Suppressor macrophage treated with lipopolysaccharide for 4 hours (primary cell): ENCODE results near the gene TMEFF2.

Source experiments
- DNase-seq: peaks from one replicate; pipeline ENCODE4 v3.0.0-alpha.2; 2020

Gene TMEFF2

DNA sequence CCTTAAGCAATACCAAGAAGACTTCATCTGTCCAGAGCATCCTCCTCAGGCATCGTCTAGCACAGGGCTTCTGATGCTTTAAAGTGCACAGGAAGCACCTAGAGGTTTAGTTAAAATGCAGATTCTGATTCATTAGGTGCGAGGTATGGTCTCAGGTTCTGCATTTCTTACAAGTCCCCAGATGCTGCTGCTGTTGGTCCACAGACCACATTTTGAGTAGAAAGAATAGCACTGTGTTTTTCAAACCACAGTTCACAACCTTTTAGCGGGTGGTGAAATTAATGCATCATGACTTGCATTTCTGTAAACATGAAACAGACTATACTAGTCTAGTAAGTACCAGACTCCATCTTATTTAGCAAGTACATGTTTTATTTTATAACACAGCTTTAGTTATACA is 134.6 kb downstream of the TMEFF2 start:
- no peak for DNase-seq

DNA sequence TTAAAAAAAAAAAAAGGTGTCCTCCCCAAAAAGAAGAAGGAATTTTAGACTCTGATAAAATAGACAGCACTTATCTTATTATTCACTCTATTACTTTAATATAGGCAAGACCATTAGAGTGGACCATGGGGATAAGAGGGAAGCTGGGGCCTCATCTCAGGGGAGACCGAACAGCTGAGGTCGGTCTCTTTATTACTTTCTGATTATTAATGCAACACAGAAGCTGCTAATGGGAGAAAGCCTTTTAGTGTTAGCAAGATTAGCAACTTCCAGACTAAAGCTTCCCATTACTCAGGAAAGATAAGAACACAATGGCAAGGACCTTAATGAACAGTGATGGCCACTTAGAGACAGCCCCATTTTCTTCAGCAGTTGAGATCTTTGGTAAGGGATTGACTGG is 135.5 kb downstream of the TMEFF2 start:
- no peak for DNase-seq

DNA sequence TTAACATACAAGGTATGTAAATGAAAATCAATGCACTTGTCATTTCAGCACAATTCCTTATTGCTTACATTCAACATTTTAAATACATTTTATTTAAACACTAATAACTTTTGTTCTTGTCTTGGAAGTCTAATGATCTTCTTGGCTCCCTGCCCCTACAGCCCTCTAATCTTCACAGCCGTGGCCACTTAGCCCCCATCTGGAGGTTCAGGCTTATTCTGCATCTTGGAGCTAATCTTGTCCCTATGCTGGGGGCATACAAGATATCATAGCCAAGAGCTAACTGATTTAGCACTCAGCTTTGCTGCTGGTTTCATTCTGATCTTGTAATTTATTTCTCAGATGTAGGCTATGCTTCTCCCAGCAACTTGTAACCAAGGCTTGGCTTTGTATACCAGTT is 140.8 kb downstream of the TMEFF2 start:
- DNase-seq, result no peak

- no peak for DNase-seq
Observed at GRCh38 chr2:192051533-192051932, 143.2 kb downstream of the TMEFF2 start.

- no peak for DNase-seq
Observed at GRCh38 chr2:192049362-192049761, 145.4 kb downstream of the TMEFF2 start.

DNA sequence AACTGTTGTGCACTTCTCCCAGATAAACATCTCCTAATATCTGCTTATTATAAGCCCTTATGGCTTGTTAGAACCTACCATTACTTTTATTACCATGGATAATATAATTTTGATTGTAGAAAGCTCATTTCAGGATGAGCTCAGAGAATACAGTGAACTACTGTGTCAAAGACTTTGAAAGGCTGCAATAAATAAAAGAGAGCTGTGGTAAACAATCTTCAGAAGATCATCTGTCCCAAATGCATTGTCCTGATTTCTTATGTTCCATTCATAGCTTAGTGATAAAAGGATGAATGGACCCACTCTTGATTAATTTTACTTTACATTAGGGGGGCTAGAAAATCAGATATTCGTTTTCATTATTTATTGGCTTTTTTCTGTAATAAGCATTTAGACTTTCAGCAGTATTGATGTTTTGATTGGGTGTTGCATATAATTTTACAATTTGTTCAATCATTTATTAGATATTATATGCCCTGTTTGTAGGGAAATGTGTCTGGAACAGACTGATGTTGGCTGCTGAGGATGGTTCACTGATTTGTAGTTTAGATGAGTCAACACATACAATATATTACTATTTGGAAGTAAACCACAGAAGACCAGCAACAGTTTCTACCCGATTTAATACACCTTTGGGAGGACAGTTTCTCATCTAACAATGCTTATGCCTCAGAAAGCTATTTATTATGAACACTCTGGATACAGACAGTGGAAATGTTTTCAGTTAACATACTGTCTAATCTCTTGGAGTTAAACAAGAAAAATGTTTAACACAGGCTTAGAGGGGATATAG is 147.2 kb downstream of the TMEFF2 start:
- no peak for DNase-seq

GRCh38 chr2:192044496-192044895 is 150.2 kb downstream of the TMEFF2 start:
- DNase-seq, result no peak

DNA sequence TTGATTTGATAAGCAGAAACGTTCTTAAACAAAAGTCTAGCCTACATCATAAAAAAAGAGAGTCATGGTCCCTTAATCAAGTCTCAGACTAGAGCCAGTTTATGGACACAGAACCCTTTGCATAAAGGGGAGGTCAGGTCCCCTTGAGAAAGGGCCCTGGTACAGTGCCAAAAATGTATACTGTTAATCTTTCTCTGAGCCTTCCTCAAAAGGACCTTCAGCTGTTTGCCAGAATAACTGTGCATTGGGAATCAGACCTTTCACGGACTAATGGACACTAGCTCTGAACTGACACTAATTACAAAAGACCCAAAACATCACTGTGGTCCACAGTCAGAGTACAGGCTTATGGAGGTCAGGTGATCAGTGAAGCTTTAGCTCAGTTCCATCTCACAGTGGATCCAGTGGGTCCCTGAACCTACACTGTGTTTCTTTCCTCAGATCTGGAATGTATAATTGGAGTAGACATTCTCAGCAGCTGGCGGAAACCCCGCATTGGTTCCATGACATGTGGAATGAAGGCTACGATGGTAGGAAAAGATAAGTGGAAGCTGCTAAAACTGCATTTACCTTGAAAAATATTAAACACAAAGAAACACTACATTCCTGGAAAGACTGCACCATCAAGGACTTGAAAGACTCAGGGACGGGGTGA is 151.4 kb downstream of the TMEFF2 start:
- no peak for DNase-seq

- no peak for DNase-seq
Observed at GRCh38 chr2:192042126-192042525, 152.6 kb downstream of the TMEFF2 start.

DNA sequence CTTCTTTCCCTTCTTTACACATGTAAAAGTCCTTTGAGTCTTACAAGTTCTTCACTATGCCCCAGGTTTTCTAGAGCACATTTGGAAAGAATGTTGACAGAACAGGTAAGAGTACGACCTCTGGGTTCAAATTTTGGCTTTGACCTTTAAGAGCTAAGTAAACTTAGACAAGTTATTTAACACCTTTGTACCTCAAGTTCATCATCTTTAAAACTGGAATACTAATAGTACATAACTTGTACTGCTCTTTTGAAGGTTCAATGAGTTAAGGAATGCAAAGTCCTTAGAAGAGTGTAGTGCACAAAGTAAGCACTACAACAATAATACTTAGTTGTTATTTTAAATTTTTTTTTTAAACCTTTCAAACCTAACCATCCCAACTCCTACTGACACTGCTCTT is 156.6 kb downstream of the TMEFF2 start:
- no peak for DNase-seq

GRCh38 chr2:192035731-192036442 is 158.8 kb downstream of the TMEFF2 start:
- DNase-seq, result no peak

GRCh38 chr2:192030856-192031255 is 163.9 kb downstream of the TMEFF2 start:
- DNase-seq, result peak; percentile 16

DNA sequence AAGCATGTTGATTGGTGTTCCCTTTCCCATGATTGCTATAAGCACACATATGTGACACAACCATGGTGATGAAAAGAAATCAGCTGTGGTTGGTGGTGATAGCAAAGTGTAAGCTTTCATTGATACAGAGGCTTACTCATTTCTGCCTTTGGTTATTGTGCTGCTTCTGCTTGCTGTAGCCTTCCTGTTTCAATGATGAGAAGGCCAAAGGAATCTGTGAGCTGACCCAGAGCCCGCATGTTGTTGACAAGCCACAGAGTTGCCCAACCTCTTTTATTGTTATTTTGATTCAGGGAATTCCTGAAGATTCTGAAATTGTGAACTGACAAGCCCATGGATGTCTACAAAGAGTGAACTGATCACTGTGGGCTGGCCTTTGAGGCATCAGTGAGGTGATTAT is 164.4 kb downstream of the TMEFF2 start:
- DNase-seq, result peak; percentile 31

DNA sequence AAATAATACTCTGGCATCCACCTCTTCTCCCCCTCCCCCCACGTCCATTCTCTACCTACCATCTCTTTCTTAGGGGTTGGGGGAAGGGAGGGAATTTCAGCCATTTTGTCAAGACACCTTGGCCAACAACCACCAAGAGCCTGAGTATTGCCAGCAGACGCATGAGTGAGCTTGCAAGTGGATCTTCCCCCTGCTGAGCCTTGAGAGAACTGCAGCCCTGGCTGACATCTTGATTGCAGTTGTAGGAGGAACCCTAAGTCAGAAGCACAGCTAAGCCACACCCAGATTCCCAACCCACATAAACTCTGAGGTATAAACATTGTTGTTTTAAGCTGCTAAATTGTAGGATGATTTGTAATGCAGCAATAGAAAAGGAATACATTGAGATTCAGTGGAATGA is 165.6 kb downstream of the TMEFF2 start:
- no peak for DNase-seq

GRCh38 chr2:192026825-192027120 is 168.0 kb downstream of the TMEFF2 start:
- no peak for DNase-seq

- no peak for DNase-seq
Observed at GRCh38 chr2:192026059-192026824, 168.5 kb downstream of the TMEFF2 start.

GRCh38 chr2:192025637-192026036 is 169.1 kb downstream of the TMEFF2 start:
- DNase-seq, result no peak

DNA sequence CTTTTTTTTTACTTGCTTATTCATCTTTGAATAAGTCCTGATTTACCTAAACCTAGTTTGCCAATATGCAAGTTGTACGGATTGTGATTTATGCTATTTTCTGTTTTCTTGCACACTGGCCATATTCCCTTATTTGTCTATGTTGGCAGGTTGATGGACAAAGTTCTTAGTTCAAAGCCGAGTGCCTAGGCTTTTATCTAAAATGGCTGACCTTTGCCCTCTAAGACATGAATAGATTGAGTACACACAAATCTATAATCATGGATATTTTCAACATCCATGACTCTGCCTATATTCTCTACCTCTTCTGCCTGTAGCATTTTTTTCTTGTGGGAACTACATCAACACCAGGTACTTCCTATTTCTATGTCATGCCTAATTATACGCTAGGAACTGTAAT is 171.7 kb downstream of the TMEFF2 start:
- DNase-seq, result no peak

GRCh38 chr2:192017844-192018243 is 176.9 kb downstream of the TMEFF2 start:
- DNase-seq, result no peak

DNA sequence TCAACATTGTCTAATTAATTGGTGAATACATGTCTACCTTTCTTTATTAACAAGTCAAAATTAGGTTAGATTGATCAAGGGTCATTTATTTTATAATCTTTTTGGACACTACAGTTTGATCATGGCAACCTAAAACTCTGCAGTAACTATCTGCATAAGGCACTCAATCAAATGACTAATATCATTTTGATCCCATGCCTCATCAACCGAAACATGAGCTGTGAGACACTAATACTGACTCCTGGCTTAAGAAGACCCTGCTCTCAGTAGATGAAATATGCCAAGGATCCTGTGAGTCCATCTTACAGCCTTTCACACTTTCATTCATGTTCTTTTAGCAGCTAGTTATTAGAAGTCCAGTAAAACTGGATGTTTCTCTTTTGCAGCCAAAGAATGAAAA is 178.5 kb downstream of the TMEFF2 start:
- no peak for DNase-seq

GRCh38 chr2:192013211-192013610 is 181.5 kb downstream of the TMEFF2 start:
- DNase-seq, result no peak

GRCh38 chr2:192011196-192011595 is 183.5 kb downstream of the TMEFF2 start:
- DNase-seq, result no peak

DNA sequence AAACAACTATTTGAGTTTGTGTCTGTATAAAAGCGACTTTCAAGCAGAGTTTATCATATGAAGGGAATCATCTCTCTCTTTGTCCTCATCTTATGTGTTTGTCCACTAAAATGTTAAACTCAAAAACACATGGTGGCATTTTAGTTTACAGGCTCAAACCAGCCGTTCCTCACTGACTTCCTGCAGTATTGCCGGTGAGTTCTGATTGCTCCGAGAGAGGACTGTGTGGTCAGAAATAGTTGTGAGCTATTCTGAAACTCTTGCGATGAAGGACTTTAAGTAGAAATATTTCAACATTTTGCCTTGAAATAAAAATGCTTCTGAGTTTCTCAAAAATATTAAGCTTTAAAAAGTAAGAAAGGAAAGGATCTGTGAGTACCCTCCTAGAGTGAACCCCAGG is 184.7 kb downstream of the TMEFF2 start:
- DNase-seq, result no peak
